Left lung (tissue), 10 donors: ENCODE data around the gene TBL1X. TPM values are rescaled to one million over a fixed set of nuclear protein-coding genes. Genes with fewer than 3 reads are reported as not detected.

Experiments
- ATAC-seq: fragments of 200-7000 bp; cut with Tn5 transposase; one replicate; pipeline ENCODE4 v1.9.1; 2020; ENCODE audit warnings: moderate library complexity
- DNase-seq, 4 donors: peaks; one replicate each; pipeline ENCODE4 v3.0.0-alpha.2; 2013 to 2020
- H3K27ac ChIP-seq, 2 donors: fragments of 200-600 bp; sonication (generic) in 1 of 2; one replicate each; pipeline versions ENCODE4 v1.5.0 to v1.8.0; 2020 to 2021
- H3K27me3 ChIP-seq, 2 donors: fragments of 200-600 bp; sonication (generic) in 1 of 2; one replicate each; pipeline versions ENCODE4 v1.5.0 to v1.8.0; 2020 to 2021
- H3K36me3 ChIP-seq, 2 donors: fragments of 200-600 bp; sonication (generic) in 1 of 2; one replicate each; pipeline versions ENCODE4 v1.5.0 to v1.8.0; 2020 to 2021
- H3K4me1 ChIP-seq, 2 donors: fragments of 200-600 bp; one replicate each; pipeline ENCODE4 v1.8.0; 2021
- H3K4me3 ChIP-seq, 2 donors: fragments of 200-600 bp; sonication (generic) in 1 of 2; one replicate each; pipeline versions ENCODE4 v1.5.0 to v1.8.0; 2020 to 2021; ENCODE audit warnings: mild to moderate bottlenecking in 1 of 2
- H3K9me3 ChIP-seq, 2 donors: fragments of 200-600 bp; sonication (generic) in 1 of 2; one replicate each; pipeline versions ENCODE4 v1.5.0 to v1.8.0; 2020 to 2021
- intact Hi-C, 2 donors: fragments of 100-400 bp; cut with DNase I; formaldehyde crosslinking; loops; one replicate each; pipeline versions ENCODE4 v1.11.2 to v1.14.2; 2022
- polyA plus RNA-seq, 6 donors: library from polyadenylated mRNA; unstranded; fragments of 120-200 nt; gene quantifications; one replicate each; pipeline ENCODE4 v1.2.1, GENCODE V29; 2013; ENCODE audit not compliant: insufficient read length in 6 of 6
- total RNA-seq, 2 donors: library from RNA; stranded (reverse); fragmentation: NEBNext Ultra II Directional; extraction: Animal tissue kit (Norgen Biotek cat#: 25700); gene quantifications; one replicate each; pipeline ENCODE4 v1.2.1, GENCODE V29; 2021
- TF ChIP-seq, protein P1 (sequence below), 2 donors: fragments of 200-600 bp; sonication (generic) in 1 of 2; IDR thresholded peaks; one replicate each; pipeline versions ENCODE4 v1.5.0 to v1.8.0; 2021; ENCODE audit warnings: antibody characterized with exemption in 2 of 2
- donor health status: DM: no; HTN: yes; CAD: no.
- donor health status: DM: no; HTN: no; CAD: no.

Gene TBL1X
- total and polyA plus RNA-seq, 8 donors = 13.4 to 24.6 (median 21.6) TPM

DNA sequence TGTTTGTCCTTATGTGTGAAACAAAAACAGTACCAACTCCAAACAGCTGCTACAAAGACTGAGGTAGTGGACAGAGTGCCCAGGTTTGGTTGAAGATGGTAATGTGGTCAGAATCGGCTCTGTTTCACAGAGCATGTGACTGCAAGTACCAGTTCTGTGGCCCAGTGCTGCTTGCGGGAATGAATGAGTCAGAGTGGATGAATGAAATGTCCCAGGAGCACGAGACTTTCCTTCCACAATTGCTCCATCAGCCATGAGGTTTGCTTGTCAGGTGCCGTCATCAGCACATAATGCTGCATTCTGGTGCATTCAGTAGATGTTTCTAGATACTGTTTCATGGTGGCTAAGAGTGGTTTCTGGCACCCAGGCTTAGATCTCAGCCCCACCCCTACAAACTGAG is 216.6 kb downstream of the TBL1X start:
- DNase-seq (no peak), ATAC-seq (no peak)
- H3K27me3 ChIP-seq = no peaks in the 10 kb centered on the region
- no peak overlapping the region for H3K27ac ChIP-seq
- H3K36me3 ChIP-seq = no peaks in the 10 kb centered on the region
- TF ChIP-seq, protein P1, sequence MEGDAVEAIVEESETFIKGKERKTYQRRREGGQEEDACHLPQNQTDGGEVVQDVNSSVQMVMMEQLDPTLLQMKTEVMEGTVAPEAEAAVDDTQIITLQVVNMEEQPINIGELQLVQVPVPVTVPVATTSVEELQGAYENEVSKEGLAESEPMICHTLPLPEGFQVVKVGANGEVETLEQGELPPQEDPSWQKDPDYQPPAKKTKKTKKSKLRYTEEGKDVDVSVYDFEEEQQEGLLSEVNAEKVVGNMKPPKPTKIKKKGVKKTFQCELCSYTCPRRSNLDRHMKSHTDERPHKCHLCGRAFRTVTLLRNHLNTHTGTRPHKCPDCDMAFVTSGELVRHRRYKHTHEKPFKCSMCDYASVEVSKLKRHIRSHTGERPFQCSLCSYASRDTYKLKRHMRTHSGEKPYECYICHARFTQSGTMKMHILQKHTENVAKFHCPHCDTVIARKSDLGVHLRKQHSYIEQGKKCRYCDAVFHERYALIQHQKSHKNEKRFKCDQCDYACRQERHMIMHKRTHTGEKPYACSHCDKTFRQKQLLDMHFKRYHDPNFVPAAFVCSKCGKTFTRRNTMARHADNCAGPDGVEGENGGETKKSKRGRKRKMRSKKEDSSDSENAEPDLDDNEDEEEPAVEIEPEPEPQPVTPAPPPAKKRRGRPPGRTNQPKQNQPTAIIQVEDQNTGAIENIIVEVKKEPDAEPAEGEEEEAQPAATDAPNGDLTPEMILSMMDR (IDR thresholded peaks at IDR 0.05) = no peak
- H3K4me3 ChIP-seq = no peak overlapping the region
- H3K4me1 ChIP-seq = no peaks in the 10 kb centered on the region
- intact Hi-C loops = no loop called here
- H3K9me3 ChIP-seq = no peaks in the 10 kb centered on the region

DNA sequence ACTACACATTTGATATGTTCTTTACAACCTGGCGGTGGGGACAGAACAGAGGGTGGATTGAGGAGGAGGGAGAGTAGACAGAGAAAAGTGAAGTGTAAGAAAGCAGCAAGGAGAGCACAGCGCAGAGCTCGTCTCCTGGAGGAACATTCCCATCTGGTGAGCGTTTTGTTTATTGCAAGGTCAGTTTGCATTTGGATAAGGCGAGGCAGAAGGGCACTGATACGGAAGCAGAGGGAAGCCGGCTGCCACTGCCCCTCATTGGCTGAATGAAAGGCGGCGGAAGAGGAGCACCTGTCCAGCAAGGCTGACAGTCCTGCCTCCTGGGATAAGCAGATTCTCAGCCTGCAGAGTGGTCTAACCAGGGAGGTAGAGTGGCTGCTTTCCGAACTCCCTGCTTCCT is 217.6 kb downstream of the TBL1X start:
- H3K27ac ChIP-seq = no peak overlapping the region
- no peaks in the 10 kb centered on the region for H3K9me3 ChIP-seq
- TF ChIP-seq, protein P1 (IDR thresholded peaks at IDR 0.05) = no peak
- DNase-seq = peak in 1 of 4 donors; percentile 39
- no peaks in the 10 kb centered on the region for H3K27me3 ChIP-seq
- ATAC-seq = no peak
- no peaks in the 10 kb centered on the region for H3K36me3 ChIP-seq
- no peaks in the 10 kb centered on the region for H3K4me1 ChIP-seq
- intact Hi-C loops = no loop called here
- no peak overlapping the region for H3K4me3 ChIP-seq

DNA sequence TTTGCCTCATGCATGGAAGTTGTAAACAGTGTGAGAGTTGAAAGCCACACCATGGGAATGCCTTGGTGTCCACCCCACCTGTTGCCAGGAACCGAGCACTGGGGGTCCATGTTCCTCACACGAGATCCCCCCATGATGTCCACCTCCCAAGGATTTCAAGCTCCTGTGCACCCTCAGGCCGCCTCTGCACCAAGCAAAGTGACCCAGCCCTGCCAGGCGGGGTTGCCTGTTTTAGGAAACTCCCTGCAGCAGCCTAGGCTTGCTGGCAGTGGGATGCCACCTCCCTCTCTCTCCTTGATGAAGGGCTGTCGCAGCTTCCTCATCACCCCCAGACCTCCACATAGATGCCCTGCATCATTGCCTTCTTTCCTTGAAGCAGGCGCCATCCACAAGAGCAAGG is 218.0 kb downstream of the TBL1X start:
- DNase-seq = no peak
- Histone ChIP-seq H3K4me3 (no peak overlapping the region), H3K27ac (no peak overlapping the region), H3K27me3 (no peaks in the 10 kb centered on the region), H3K9me3 (no peaks in the 10 kb centered on the region), H3K36me3 (no peaks in the 10 kb centered on the region), H3K4me1 (no peaks in the 10 kb centered on the region)
- TF ChIP-seq, protein P1 (IDR thresholded peaks at IDR 0.05) = no peak
- intact Hi-C loops = no loop called here
- ATAC-seq = no peak

DNA sequence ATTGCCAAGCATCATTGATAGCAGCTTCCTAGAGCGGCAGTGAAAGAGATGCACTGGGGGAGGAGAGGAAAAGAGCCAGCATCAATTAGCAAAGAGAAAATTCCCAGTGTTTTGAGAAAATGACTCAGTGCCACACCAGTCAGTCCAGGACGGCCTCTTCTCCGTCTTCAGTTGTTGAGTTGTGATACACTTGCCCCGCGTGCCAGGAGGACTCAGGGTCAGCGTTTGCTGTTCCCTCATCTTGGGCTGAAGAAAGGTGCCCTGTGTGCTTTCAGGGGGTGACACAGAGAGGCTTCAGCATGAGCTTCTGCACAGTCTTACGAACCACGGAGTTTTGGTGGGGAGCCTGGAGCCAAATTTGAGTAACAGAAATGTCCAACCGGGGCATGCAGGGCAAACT is 218.5 kb downstream of the TBL1X start:
- Histone ChIP-seq H3K4me3 (no peak overlapping the region), H3K9me3 (no peaks in the 10 kb centered on the region), H3K27ac (no peak overlapping the region), H3K27me3 (no peaks in the 10 kb centered on the region), H3K4me1 (no peaks in the 10 kb centered on the region), H3K36me3 (no peaks in the 10 kb centered on the region)
- ATAC-seq (no peak), DNase-seq (no peak)
- TF ChIP-seq, protein P1 (IDR thresholded peaks at IDR 0.05) = no peak
- intact Hi-C loops = no loop called here

DNA sequence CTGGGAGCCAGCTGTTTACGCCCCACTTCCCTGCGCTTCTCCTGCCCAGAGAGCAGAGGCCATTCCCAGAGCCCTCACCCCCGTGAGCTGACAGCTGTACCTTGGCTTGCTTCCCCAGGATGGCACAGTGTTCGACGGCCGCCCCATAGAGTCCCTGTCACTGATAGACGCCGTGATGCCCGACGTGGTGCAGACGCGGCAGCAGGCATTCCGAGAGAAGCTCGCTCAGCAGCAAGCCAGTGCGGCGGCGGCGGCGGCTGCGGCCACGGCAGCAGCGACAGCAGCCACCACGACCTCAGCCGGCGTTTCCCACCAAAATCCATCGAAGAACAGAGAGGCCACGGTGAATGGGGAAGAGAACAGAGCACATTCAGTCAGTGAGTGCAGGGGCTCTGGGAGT is 223.0 kb downstream of the TBL1X start:
- no peaks in the 10 kb centered on the region for H3K27me3 ChIP-seq
- no peaks in the 10 kb centered on the region for H3K4me1 ChIP-seq
- DNase-seq (no peak), ATAC-seq (no peak)
- intact Hi-C loops = no loop called here
- H3K27ac ChIP-seq = no peak overlapping the region
- no peak overlapping the region for H3K4me3 ChIP-seq
- peaks cover 0 to 14% of the 10 kb centered on the region in 2 donors for H3K36me3 ChIP-seq
- TF ChIP-seq, protein P1 (IDR thresholded peaks at IDR 0.05) = no peak
- no peaks in the 10 kb centered on the region for H3K9me3 ChIP-seq
